ENCODE results near the gene IGFL1.
"Not testable (repeated sequence)": the region's sequence is repeated elsewhere in the genome, so short reads cannot be mapped to it uniquely, and the experiment has no call there.

Gene IGFL1

GRCh38 chr19:46206176-46206575 is 23.4 kb upstream of the IGFL1 start:
- Mint-ChIP-seq H3K27me3 (ENCODE audit: low read depth, poor library complexity) (peaks cover 44% of the 10 kb centered on the region), H3K4me3 (no peak overlapping the region), H3K4me1 (no peaks in the 10 kb centered on the region), H3K27ac (no peak overlapping the region), H3K9me3 (peaks cover 15% of the 10 kb centered on the region), H3K36me3 (ENCODE audit: low read depth) (no peaks in the 10 kb centered on the region)
- no peak for TF ChIP-seq CTCF (IDR thresholded peaks at IDR 0.05)
- DNase-seq, result no peak

DNA sequence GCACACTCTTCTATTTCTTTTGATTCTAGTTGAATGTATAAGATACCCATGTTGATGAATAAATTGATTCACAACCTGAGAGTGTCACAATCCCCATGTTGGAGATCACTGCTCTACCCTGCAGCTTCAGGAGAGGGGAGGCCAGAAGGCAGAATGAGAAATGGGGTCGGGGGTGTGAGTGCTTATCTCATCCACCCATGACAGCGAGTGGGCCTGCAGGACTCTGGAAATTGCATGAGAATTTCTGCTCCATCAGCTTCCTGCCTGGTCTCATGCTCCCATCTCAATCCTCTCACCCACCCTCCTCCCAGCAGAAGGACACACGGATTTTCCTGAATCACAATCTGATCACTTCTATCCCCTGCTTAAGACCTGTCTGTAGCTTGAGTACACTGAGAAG is 22.9 kb upstream of the IGFL1 start:
- Mint-ChIP-seq H3K27me3 (ENCODE audit: low read depth, poor library complexity) (peaks cover 47% of the 10 kb centered on the region), H3K4me1 (no peaks in the 10 kb centered on the region), H3K9me3 (peaks cover 15% of the 10 kb centered on the region), H3K36me3 (ENCODE audit: low read depth) (no peaks in the 10 kb centered on the region), H3K4me3 (no peak overlapping the region), H3K27ac (no peak overlapping the region)
- no peak for DNase-seq
- no peak for TF ChIP-seq CTCF (IDR thresholded peaks at IDR 0.05)

DNA sequence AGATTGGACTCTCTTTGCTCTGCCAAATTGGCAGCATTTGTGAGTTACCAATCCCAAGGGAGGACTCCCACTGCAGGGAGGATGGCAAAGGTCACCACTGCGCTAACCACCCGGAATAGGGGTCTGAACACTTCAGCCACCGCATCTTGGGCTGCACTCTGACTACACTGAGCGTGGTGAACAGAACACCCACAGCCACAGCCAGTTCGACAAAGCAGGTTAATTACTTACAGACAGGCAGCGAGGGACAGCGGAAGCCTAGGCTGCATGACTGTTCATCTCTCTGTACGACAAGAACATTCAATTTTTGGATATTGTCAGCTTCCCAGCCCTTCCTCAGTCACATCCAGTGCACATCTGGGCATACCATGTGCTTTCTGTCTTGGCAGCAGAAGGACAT is 21.7 kb upstream of the IGFL1 start:
- H3K4me3 Mint-ChIP-seq; H3K4me1 Mint-ChIP-seq; H3K9me3 Mint-ChIP-seq; DNase-seq; H3K27ac Mint-ChIP-seq; H3K36me3 Mint-ChIP-seq (ENCODE audit: low read depth): not testable (repeated sequence)
- H3K27me3 Mint-ChIP-seq (ENCODE audit: low read depth, poor library complexity), result peaks cover 45% of the 10 kb centered on the region

GRCh38 chr19:46209051-46209450 is 20.5 kb upstream of the IGFL1 start:
- Mint-ChIP-seq H3K4me1 (no peaks in the 10 kb centered on the region), H3K27ac (no peak overlapping the region), H3K4me3 (no peak overlapping the region), H3K36me3 (ENCODE audit: low read depth) (no peaks in the 10 kb centered on the region), H3K9me3 (no peaks in the 10 kb centered on the region), H3K27me3 (ENCODE audit: low read depth, poor library complexity) (peaks cover 47% of the 10 kb centered on the region)
- DNase-seq, result no peak
- no peak for TF ChIP-seq CTCF (IDR thresholded peaks at IDR 0.05)

DNA sequence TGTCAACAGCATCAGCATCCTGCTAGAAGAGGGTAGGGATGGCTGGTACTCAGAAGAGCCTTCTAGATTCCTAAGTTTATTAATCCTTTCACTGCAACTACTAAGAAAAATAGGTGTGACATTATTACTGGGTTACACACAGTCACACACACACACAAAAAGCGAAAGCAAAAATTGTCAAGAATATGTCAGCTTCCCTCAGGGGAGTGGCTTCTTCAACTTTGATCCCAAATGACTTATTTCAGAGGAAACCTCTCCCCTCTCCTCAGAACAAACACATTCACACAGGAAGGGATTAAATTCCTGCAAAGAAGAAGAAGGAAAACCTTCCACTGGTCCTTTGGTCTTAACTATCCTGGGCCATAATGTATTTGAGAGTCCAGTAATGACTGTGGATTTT is 20.1 kb upstream of the IGFL1 start:
- no peaks in the 10 kb centered on the region for H3K36me3 Mint-ChIP-seq (ENCODE audit: low read depth)
- no peaks in the 10 kb centered on the region for H3K4me1 Mint-ChIP-seq
- no peaks in the 10 kb centered on the region for H3K9me3 Mint-ChIP-seq
- peaks cover 49% of the 10 kb centered on the region for H3K27me3 Mint-ChIP-seq (ENCODE audit: low read depth, poor library complexity)
- no peak overlapping the region for H3K4me3 Mint-ChIP-seq
- TF ChIP-seq CTCF (IDR thresholded peaks at IDR 0.05), result no peak
- H3K27ac Mint-ChIP-seq, result no peak overlapping the region
- no peak for DNase-seq

GRCh38 chr19:46210669-46211068 is 18.9 kb upstream of the IGFL1 start:
- Mint-ChIP-seq H3K27me3 (ENCODE audit: low read depth, poor library complexity) (peaks cover 52% of the 10 kb centered on the region), H3K36me3 (ENCODE audit: low read depth) (no peaks in the 10 kb centered on the region), H3K9me3 (no peaks in the 10 kb centered on the region), H3K27ac (no peak overlapping the region), H3K4me3 (no peak overlapping the region), H3K4me1 (no peaks in the 10 kb centered on the region)
- TF ChIP-seq CTCF (IDR thresholded peaks at IDR 0.05), result no peak
- no peak for DNase-seq
